ENCODE data around the gene UBE2I.

GRCh38 chr16:1264345-1265089, 44.9 kb upstream of the UBE2I start:
- TF ChIP-seq CTCF (conservative IDR thresholded peaks at IDR 0.05; ENCODE audit: low read depth, low read length) = no peak
- TF ChIP-seq EZH2phosphoT487 (IDR thresholded peaks at IDR 0.05; ENCODE audit: borderline replicate concordance, low read length) = no peak
- TF ChIP-seq EZH2 (IDR thresholded peaks at IDR 0.05; ENCODE audit: low read length, unreplicated experiment) = no peak

Data from PC-3 (cell line).